ENCODE results near the gene NAV2.

Gene NAV2

GRCh38 chr11:20042045-20042639 is 329.5 kb downstream of the NAV2 start:
- no peak for DNase-seq (ENCODE audit: extremely low spot score)
- ChIA-PET CTCF (interaction anchor here (1.3 to 2.1 kb wide), 4 partner anchors 11 to 69 kb away, joined by 3 to 6 read pairs (median 4); no protein-coding TSS in a partner anchor), POLR2A (no interaction called here)
- no peak for TF ChIP-seq CTCF (IDR thresholded peaks at IDR 0.05; ENCODE audit: control extremely low read depth, extremely low read depth, low read depth, missing control alignments)

GRCh38 chr11:20042811-20043341 is 330.2 kb downstream of the NAV2 start:
- CTCF ChIA-PET, result interaction anchor here (1.3 to 2.0 kb wide), 2 partner anchors 18 to 21 kb away, joined by 3 to 4 read pairs; no protein-coding TSS in a partner anchor
- DNase-seq (ENCODE audit: extremely low spot score), result no peak
- TF ChIP-seq CTCF (IDR thresholded peaks at IDR 0.05; ENCODE audit: control extremely low read depth, extremely low read depth, low read depth, missing control alignments), result no peak
- POLR2A ChIA-PET, result no interaction called here

- TF ChIP-seq CTCF (IDR thresholded peaks at IDR 0.05; ENCODE audit: control extremely low read depth, extremely low read depth, low read depth, missing control alignments), result no peak
Measured at GRCh38 chr11:20043992-20044391, 331.4 kb downstream of the NAV2 start.

GRCh38 chr11:20045098-20045688 is 332.6 kb downstream of the NAV2 start:
- ChIA-PET CTCF (interaction anchor here (1.6 to 2.0 kb wide), 3 partner anchors 8 to 15 kb away, joined by 4 to 5 read pairs (median 4); no protein-coding TSS in a partner anchor), POLR2A (no interaction called here)
- DNase-seq (ENCODE audit: extremely low spot score), result no peak
- no peak for TF ChIP-seq CTCF (IDR thresholded peaks at IDR 0.05; ENCODE audit: control extremely low read depth, extremely low read depth, low read depth, missing control alignments)

More at GRCh38 chr11:20043992-20044391, 331.4 kb downstream of the NAV2 start:
- CTCF ChIA-PET, result interaction anchor here (1.6 to 2.0 kb wide), 3 partner anchors 10 to 17 kb away, joined by 4 to 5 read pairs (median 4); no protein-coding TSS in a partner anchor
- POLR2A ChIA-PET, result no interaction called here
- no peak for DNase-seq (ENCODE audit: extremely low spot score)

GRCh38 chr11:20046416-20046815 is 333.8 kb downstream of the NAV2 start:
- TF ChIP-seq CTCF (IDR thresholded peaks at IDR 0.05; ENCODE audit: control extremely low read depth, extremely low read depth, low read depth, missing control alignments), result no peak
- ChIA-PET POLR2A (interaction anchor here (0.6 kb wide), 1 partner anchor 82 kb away, joined by 3 read pairs; no protein-coding TSS in a partner anchor), CTCF (interaction anchor here (1.4 kb wide), 1 partner anchor 11 kb away, joined by 3 read pairs; no protein-coding TSS in a partner anchor)
- DNase-seq (ENCODE audit: extremely low spot score), result no peak

GRCh38 chr11:20047006-20047768 is 334.6 kb downstream of the NAV2 start:
- no peak for TF ChIP-seq CTCF (IDR thresholded peaks at IDR 0.05; ENCODE audit: control extremely low read depth, extremely low read depth, low read depth, missing control alignments)
- CTCF ChIA-PET, result interaction anchor here (1.4 kb wide), 1 partner anchor 10 kb away, joined by 3 read pairs; no protein-coding TSS in a partner anchor
- no peak for DNase-seq (ENCODE audit: extremely low spot score)
- POLR2A ChIA-PET, result no interaction called here

Data from GM10248 (cell line).